Measurements from ENCODE around the gene KIF2C.
"Not testable (repeated sequence)": the region's sequence is repeated elsewhere in the genome, so short reads cannot be mapped to it uniquely, and the experiment has no call there.

Gene KIF2C

DNA sequence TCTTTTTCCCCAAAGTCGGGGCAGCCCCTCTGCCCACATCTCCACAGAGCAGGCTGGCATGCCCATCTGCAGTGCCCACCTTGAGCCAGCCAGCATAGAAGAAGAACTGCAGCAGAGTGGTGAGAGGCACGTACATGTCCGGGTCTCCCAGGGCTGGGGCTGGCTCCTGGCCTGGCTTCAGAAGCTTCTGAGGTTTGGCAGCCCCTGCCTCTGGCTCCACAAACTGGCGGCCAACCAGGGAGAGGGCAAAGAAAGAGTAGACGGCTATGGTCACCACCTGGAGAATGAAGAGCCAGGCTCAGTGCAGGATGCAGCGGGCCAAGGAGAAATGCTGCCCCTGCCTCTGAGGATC is 45.4 kb downstream of the KIF2C start:
- peaks cover 7% of the 10 kb centered on the region for H3K4me1 ChIP-seq (ENCODE audit: control insufficient read depth, insufficient read depth, low read length)
- no peaks in the 10 kb centered on the region for H3K9me3 ChIP-seq (ENCODE audit: control insufficient read depth, insufficient read depth, low read length)
- no CpG with 5 or more reads among the region's 6 CpGs for WGBS (ENCODE audit: insufficient coverage, insufficient read length)
- no peaks in the 10 kb centered on the region for H3K36me3 ChIP-seq (ENCODE audit: control insufficient read depth, insufficient read depth, low read length)
- H3K4me3 ChIP-seq (ENCODE audit: low read length): no peak overlapping the region
- no peak overlapping the region for H3K27ac ChIP-seq (ENCODE audit: low read length)
- DNase-seq (ENCODE audit: low read depth, low spot score): no peak
- no peaks in the 10 kb centered on the region for H3K27me3 ChIP-seq (ENCODE audit: control insufficient read depth, insufficient read depth, low read length)

DNA sequence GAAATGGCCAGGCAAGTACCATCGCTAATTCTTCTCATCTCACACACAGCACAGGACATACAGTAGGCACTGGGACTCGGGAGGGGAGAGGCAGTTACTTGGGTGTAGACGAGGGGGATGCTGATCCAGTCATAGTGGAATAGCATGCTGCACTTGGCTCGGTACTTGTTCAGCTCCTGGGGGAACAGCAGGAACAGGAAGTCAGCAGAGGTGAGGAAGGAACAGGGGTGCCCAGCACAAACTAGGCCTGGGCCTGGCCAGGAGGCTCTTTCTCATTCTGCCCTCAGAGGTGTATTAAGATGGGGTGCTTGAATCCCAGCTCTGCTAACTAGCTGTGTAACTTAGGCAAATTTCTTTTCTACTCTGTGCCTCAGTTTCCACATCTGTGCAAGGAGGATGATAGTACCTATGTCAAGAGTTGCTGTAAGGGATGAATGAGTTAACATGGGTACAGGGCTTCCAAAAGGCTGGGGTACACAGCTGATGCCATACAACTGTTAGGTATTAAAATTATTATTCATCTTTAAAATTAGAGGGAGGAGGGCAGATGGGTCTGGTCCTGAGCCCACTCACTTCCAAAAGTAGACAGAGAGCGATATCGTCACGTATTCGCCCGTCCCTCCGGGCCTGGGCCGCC is 46.0 kb downstream of the KIF2C start:
- Histone ChIP-seq H3K9me3 (ENCODE audit: control insufficient read depth, insufficient read depth, low read length) (no peaks in the 10 kb centered on the region), H3K27me3 (ENCODE audit: control insufficient read depth, insufficient read depth, low read length) (no peaks in the 10 kb centered on the region), H3K4me1 (ENCODE audit: control insufficient read depth, insufficient read depth, low read length) (peaks cover 7% of the 10 kb centered on the region), H3K4me3 (ENCODE audit: low read length) (no peak overlapping the region; the same call in 1 of the 2 replicates), H3K27ac (ENCODE audit: low read length) (no peak overlapping the region), H3K36me3 (ENCODE audit: control insufficient read depth, insufficient read depth, low read length) (no peaks in the 10 kb centered on the region)
- no CpG with 5 or more reads among the region's 11 CpGs for WGBS (ENCODE audit: insufficient coverage, insufficient read length)
- no peak for DNase-seq (ENCODE audit: low read depth, low spot score)

DNA sequence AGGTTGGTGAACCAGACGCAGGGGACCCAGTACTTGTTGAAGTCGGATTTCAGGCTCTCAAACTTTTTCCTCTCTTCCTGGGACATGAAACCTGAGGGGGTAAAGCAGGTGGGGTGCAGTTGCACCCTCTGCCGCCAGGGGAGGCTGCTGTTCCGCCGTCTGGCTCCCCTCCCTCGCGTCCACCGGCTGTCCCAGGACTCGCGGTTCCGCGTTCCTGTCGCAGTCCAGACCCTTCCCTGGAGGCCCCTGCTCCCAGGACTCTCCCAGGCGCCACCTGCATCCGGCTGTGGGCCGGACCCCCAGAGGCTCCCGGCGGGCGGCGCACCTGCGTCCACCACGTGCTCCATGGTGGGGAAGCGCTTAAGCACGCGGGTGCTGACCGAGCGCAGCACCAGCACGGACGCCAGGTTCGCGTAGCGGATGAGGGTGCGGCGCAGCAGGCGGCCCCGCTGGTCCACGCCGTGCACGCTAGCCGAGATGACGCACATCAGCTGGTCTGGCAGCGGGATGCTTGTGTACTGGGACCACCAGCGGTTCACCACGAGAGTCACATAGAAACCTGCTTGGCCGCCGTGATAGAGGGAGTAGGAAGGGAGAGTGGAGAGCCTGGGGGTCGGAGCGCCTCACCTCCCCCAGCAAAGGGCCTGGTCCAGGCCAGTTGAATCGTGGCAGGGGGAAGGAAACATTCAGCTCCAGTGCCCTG is 46.7 kb downstream of the KIF2C start:
- peak overlapping the region; percentile 28; the same call in 1 of the 2 replicates for H3K4me3 ChIP-seq (ENCODE audit: low read length)
- H3K27me3 ChIP-seq (ENCODE audit: control insufficient read depth, insufficient read depth, low read length): no peaks in the 10 kb centered on the region
- no peaks in the 10 kb centered on the region for H3K36me3 ChIP-seq (ENCODE audit: control insufficient read depth, insufficient read depth, low read length)
- WGBS (ENCODE audit: insufficient coverage, insufficient read length): no CpG with 5 or more reads among the region's 49 CpGs
- no peaks in the 10 kb centered on the region for H3K9me3 ChIP-seq (ENCODE audit: control insufficient read depth, insufficient read depth, low read length)
- DNase-seq (ENCODE audit: low read depth, low spot score): no peak
- peaks cover 7% of the 10 kb centered on the region for H3K4me1 ChIP-seq (ENCODE audit: control insufficient read depth, insufficient read depth, low read length)
- H3K27ac ChIP-seq (ENCODE audit: low read length): no peak overlapping the region

DNA sequence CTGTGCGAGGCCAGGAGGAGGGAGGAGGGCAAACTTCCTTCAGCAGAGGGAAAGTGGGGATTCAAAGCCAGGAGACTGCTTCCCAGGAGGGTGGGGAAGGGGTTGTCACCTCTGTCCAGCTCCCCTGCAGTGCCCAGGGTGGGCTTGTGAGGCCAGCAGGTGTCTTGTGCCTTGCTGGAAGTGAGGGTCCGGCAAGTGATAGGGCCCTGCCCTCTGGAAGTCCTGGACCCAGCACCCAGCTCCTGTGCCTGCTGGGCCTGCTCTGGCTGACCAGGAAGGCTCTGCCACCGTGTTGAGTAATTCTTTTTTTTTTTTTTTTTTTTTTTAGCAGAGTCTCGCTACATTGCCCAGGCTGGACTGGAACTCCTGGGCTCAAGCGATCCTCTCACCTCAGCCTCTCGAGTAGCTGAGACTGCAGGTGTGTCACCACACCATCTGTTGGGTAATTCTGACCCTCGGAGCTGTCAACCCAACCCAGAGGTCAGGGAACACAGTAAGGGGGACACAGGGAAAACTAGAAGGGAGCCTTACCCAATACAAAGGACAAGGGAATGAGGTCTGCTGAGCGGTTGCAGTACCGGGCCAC is 47.3 kb downstream of the KIF2C start:
- no peak for DNase-seq (ENCODE audit: low read depth, low spot score)
- Histone ChIP-seq H3K4me3 (ENCODE audit: low read length) (no peak overlapping the region; the same call in 1 of the 2 replicates), H3K4me1 (ENCODE audit: control insufficient read depth, insufficient read depth, low read length) (peaks cover 7% of the 10 kb centered on the region), H3K27ac (ENCODE audit: low read length) (no peak overlapping the region), H3K36me3 (ENCODE audit: control insufficient read depth, insufficient read depth, low read length) (no peaks in the 10 kb centered on the region), H3K9me3 (ENCODE audit: control insufficient read depth, insufficient read depth, low read length) (no peaks in the 10 kb centered on the region), H3K27me3 (ENCODE audit: control insufficient read depth, insufficient read depth, low read length) (no peaks in the 10 kb centered on the region)
- no CpG with 5 or more reads among the region's 9 CpGs for WGBS (ENCODE audit: insufficient coverage, insufficient read length)

DNA sequence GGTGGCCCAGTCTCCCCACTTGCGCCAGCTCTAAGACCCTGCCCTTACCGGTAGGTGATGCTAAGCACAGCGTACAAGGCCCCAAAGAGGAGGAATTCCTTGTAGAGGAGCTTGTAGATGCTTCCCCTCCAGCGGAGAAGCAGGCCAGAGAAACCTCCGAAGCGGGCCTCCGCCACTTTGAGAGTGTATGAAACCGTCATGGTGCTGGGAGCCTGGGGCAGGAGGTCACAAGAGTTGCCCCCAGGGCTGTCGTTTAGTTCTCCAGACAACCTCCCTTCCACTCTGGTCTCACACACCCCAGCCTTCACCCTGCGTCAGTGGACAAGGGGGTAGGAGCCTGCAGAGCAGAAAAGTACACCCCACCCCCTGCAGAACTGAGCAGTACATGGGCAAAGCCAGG is 47.9 kb downstream of the KIF2C start:
- DNase-seq (ENCODE audit: low read depth, low spot score): no peak
- Histone ChIP-seq H3K27ac (ENCODE audit: low read length) (no peak overlapping the region), H3K36me3 (ENCODE audit: control insufficient read depth, insufficient read depth, low read length) (no peaks in the 10 kb centered on the region), H3K4me1 (ENCODE audit: control insufficient read depth, insufficient read depth, low read length) (peaks cover 7% of the 10 kb centered on the region), H3K4me3 (ENCODE audit: low read length) (no peak overlapping the region), H3K9me3 (ENCODE audit: control insufficient read depth, insufficient read depth, low read length) (no peaks in the 10 kb centered on the region), H3K27me3 (ENCODE audit: control insufficient read depth, insufficient read depth, low read length) (no peaks in the 10 kb centered on the region)
- no CpG with 5 or more reads among the region's 10 CpGs for WGBS (ENCODE audit: insufficient coverage, insufficient read length)

DNA sequence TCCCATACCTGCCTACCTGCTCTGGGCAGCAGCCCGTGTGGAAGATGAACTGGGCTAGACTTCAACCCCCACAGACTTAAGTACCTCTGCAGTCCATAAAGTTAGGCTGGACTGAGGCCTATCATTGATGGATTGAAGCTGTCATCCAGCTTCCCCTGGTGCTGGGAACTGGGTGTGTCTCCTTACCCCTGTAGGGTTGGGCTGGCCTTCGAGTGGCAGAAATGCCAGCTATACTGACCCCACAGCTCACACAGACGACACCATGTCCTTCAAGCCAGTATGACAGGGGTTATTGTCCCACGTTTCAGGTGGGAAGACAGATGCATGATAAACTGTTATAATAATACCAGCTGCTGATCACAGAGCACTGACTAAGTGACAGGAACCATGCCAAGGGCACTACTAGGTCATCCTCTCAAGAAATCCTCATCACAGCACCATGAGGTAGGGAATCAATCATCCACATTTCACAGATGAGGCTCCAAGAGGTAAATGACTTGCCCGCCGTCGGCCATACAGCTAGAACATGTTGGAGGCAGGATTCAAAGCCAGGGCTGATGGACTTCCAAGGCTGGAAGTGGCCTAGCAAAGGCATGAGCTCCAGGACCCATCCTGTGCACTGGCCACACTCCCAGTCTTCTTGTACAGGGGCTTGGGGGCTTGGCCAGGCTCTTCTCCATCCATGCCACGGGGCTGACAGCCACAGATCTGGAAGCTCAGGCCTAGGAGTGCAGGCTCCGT is 48.7 kb downstream of the KIF2C start, which contains the start of gene BEST4:
Gene BEST4, minus strand, starts transcription at position 51 of the 741 bp plus-strand sequence. CDS start 465 bp downstream, outside the sequence.
- no CpG with 5 or more reads among the region's 9 CpGs for WGBS (ENCODE audit: insufficient coverage, insufficient read length)
- Histone ChIP-seq H3K4me3 (ENCODE audit: low read length) (no peak within 1 kb of the TSS), H3K4me1 (ENCODE audit: control insufficient read depth, insufficient read depth, low read length) (peaks cover 7% of the 10 kb centered on the region), H3K27ac (ENCODE audit: low read length) (no peak within 1 kb of the TSS), H3K27me3 (ENCODE audit: control insufficient read depth, insufficient read depth, low read length) (no peaks in the 10 kb centered on the region), H3K36me3 (ENCODE audit: control insufficient read depth, insufficient read depth, low read length) (no peaks in the 10 kb centered on the region), H3K9me3 (ENCODE audit: control insufficient read depth, insufficient read depth, low read length) (no peaks in the 10 kb centered on the region)
- DNase-seq (ENCODE audit: low read depth, low spot score): no peak

DNA sequence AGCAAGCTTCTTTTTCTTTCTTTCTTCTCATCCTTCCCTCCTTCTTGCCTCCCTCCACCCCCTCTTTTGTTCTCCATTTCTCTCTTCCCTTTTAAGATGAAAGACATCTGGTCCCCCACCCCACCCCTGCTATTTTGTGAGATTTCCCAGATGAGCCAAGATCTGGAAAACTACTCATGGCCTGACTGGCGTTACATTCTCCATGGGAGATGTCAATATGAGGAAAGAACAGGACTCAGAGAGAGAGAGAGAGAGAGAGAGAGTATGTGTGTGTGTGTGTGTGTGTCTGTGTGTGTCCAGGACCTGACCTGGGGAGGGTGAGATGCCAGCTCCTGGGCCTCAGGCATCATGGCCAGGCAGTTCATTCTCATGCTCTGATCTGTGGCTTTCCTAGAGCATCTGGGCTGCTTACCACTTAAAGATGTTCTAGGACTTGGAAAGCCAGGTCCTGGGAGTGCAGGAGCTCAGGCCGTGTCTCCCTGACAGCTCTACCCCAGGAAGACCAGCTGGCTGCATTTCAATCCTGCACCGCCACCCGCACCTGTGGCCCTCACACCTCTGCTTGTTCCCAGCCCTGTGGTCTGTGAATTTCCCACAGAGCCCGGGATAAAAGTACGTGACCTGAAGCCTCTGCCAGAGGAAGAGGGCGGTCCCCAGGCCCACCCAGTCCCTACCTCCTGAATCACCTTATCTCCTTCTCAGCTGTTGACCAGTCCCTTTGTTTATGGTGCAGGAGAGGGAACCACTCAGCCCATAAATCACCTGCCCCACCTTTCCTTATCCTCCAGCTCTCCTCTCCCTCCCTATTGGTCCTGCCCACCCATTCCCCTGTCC is 51.5 kb downstream of the KIF2C start:
- Histone ChIP-seq H3K36me3 (ENCODE audit: control insufficient read depth, insufficient read depth, low read length) (no peaks in the 10 kb centered on the region), H3K4me3 (ENCODE audit: low read length) (no peak overlapping the region), H3K9me3 (ENCODE audit: control insufficient read depth, insufficient read depth, low read length) (no peaks in the 10 kb centered on the region), H3K27ac (ENCODE audit: low read length) (no peak overlapping the region), H3K4me1 (ENCODE audit: control insufficient read depth, insufficient read depth, low read length) (peaks cover 6% of the 10 kb centered on the region), H3K27me3 (ENCODE audit: control insufficient read depth, insufficient read depth, low read length) (no peaks in the 10 kb centered on the region)
- WGBS (ENCODE audit: insufficient coverage, insufficient read length): no CpG with 5 or more reads among the region's 7 CpGs
- DNase-seq (ENCODE audit: low read depth, low spot score): no peak

DNA sequence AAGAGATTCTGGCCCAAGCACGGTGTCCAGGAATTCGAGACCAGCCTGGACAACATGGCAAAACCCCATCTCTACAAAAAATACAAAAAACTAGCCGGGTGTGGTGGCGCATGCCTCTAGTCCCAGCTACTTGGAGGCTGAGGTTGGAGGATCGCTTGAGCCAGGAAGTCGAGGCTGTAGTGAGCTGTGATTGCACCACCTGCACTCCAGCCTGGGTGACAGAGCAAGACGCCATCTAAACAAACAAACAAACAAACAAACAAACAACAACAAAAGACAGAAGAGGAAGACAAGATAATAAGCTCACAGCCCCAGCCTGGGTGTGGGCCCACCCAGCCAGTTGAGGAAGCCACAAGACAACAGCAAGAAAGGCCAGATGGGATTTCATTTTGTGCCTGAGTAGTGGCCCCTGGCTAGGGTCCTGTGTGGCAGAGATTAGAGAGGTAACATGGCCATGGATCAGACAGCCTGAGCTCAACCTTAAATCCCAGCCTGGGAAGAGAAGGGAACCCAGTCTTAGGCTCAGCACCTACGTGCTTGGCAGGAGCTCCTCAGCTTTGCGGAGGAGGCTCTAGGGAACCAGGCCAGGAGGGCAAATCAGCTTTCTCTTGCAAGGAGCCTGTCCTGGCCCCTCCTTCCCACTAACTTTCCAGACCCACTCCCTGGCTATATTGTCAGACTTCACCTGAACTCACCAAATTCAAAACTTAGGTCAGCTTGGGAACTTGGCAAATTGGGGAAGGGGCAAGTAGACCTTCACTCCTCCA is 53.3 kb downstream of the KIF2C start:
- Histone ChIP-seq H3K27me3 (ENCODE audit: control insufficient read depth, insufficient read depth, low read length) (no peaks in the 10 kb centered on the region), H3K9me3 (ENCODE audit: control insufficient read depth, insufficient read depth, low read length) (no peaks in the 10 kb centered on the region), H3K36me3 (ENCODE audit: control insufficient read depth, insufficient read depth, low read length) (no peaks in the 10 kb centered on the region), H3K4me1 (ENCODE audit: control insufficient read depth, insufficient read depth, low read length) (no peaks in the 10 kb centered on the region; the same call in 1 of the 2 replicates), H3K27ac (ENCODE audit: low read length) (no peak overlapping the region), H3K4me3 (ENCODE audit: low read length) (no peak overlapping the region)
- no peak for DNase-seq (ENCODE audit: low read depth, low spot score)
- no CpG with 5 or more reads among the region's 9 CpGs for WGBS (ENCODE audit: insufficient coverage, insufficient read length)

DNA sequence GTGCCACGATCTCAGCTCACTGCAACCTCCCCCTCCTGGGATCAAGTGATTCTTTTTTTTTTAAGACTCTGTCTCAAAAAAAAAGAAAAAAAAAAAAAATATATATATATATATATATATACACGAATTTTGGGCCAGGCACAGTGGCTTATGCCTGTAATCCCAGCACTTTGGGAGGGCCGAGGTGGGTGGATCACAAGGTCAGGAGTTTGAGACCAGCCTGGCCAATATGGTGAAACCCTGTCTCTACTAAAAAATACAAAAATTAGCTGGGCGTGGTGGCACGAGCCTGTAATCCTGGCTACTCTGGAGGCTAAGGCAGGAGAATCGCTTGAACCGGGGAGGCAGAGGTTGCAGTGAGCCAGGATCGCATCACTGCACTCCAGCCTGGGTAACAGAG is 58.2 kb downstream of the KIF2C start:
- not testable (repeated sequence) for H3K36me3 ChIP-seq (ENCODE audit: control insufficient read depth, insufficient read depth, low read length); H3K9me3 ChIP-seq (ENCODE audit: control insufficient read depth, insufficient read depth, low read length); DNase-seq (ENCODE audit: low read depth, low spot score); H3K4me1 ChIP-seq (ENCODE audit: control insufficient read depth, insufficient read depth, low read length); H3K27me3 ChIP-seq (ENCODE audit: control insufficient read depth, insufficient read depth, low read length); H3K4me3 ChIP-seq (ENCODE audit: low read length); H3K27ac ChIP-seq (ENCODE audit: low read length)
- WGBS (ENCODE audit: insufficient coverage, insufficient read length): no CpG with 5 or more reads among the region's 8 CpGs
